Measurements from ENCODE around the gene NTNG1. TPM values are rescaled to one million over a fixed set of nuclear protein-coding genes. Genes with fewer than 3 reads are reported as not detected.

NTNG1 gene
- total and polyA plus RNA-seq, 10 of the 15 experiments (the other 5 are each of a cell fraction or from before 2014, with no cell fraction given) = 0.18 to 2.3 (median 1.1) TPM; not detected in 1

- Histone ChIP-seq H3K9ac (ENCODE audit: control insufficient read depth, insufficient read depth, low read length) (no peak overlapping the region), H4K20me1 (ENCODE audit: control insufficient read depth, insufficient read depth) (no peaks in the 10 kb centered on the region), H3K27ac (ENCODE audit: control insufficient read depth, insufficient read depth) (no peak overlapping the region), H3K27me3 (replicated peaks in 1 of 2; ENCODE audit: control insufficient read depth in 2 of 2, insufficient read depth in 2 of 2, low read length in 1 of 2) (no peaks in the 10 kb centered on the region), H3K4me3 (no peak overlapping the region), H3K4me1 (ENCODE audit: control insufficient read depth, insufficient read depth, low read length) (no peaks in the 10 kb centered on the region), H3K9me3 (replicated peaks; ENCODE audit: control insufficient read depth, insufficient read depth, low read length) (no peaks in the 10 kb centered on the region), H3K79me2 (ENCODE audit: control insufficient read depth, insufficient read depth, low read length) (no peaks in the 10 kb centered on the region), H3K36me3 (ENCODE audit: control insufficient read depth in 2 of 2, insufficient read depth in 2 of 2, low read length in 1 of 2) (no peaks in the 10 kb centered on the region), H2AFZ (ENCODE audit: control insufficient read depth, low read depth, low read length) (no peak overlapping the region), H3K4me2 (ENCODE audit: control insufficient read depth, insufficient read depth) (no peak overlapping the region)
- intact Hi-C loops (cut with micrococcal nuclease; ENCODE audit: unreplicated experiment) (no loop called here), in situ Hi-C loops (cut with MboI) (no loop called here)
- FAIRE-seq (no peak), DNase-seq (ENCODE audit: low read depth, low spot score) (no peak), ATAC-seq (no peak)
- SMC1A ChIA-PET (ENCODE audit: uncharacterized antibody, unreplicated experiment) = interaction anchor here (0.6 to 1.6 kb wide), 4 partner anchors 11 to 221 kb away, joined by 3 read pairs; no protein-coding TSS in a partner anchor
- POLR2A ChIA-PET = no interaction called here
- no peak for TF ChIP-seq BRCA1 (IDR thresholded peaks at IDR 0.05; ENCODE audit: low read depth, low read length)
- no peak for TF ChIP-seq CEBPB (IDR thresholded peaks at IDR 0.05; ENCODE audit: borderline replicate concordance in 1 of 2, low read depth in 2 of 2, low read length in 2 of 2)
- no peak for TF ChIP-seq FOS (IDR thresholded peaks at IDR 0.05; ENCODE audit: borderline replicate concordance, extremely low read depth, insufficient read length)
- TF ChIP-seq NR2C2 (IDR thresholded peaks at IDR 0.05; ENCODE audit: borderline replicate concordance, control insufficient read depth, insufficient read length, low read depth) = no peak
- TF ChIP-seq RBBP5 (conservative IDR thresholded peaks at IDR 0.05) = no peak
- TF ChIP-seq ZBED1 (IDR thresholded peaks at IDR 0.05; ENCODE audit: borderline replicate concordance) = no peak
- TF ChIP-seq SUPT20H (IDR thresholded peaks at IDR 0.05; ENCODE audit: borderline replicate concordance, control insufficient read depth, low read depth, low read length) = no peak
- no peak for TF ChIP-seq RELA (IDR thresholded peaks at IDR 0.05; ENCODE audit: borderline replicate concordance, partially characterized antibody)
- TF ChIP-seq CTCF (IDR thresholded peaks at IDR 0.05 in 2 of 3, conservative IDR thresholded peaks at IDR 0.05 in 1 of 3; ENCODE audit: control insufficient read depth in 2 of 3, extremely low read depth in 1 of 3, insufficient read depth in 1 of 3, low read depth in 3 of 3, low read length in 3 of 3) = no peak
- TF ChIP-seq RAD21 (IDR thresholded peaks at IDR 0.05; ENCODE audit: insufficient read depth, low read depth, low read length) = no peak
- TF ChIP-seq NKRF (conservative IDR thresholded peaks at IDR 0.05) = no peak
- TF ChIP-seq SP1 (IDR thresholded peaks at IDR 0.05; ENCODE audit: low read depth, low read length) = no peak
- no peak for TF ChIP-seq IRF4 (IDR thresholded peaks at IDR 0.05; ENCODE audit: low read depth, low read length)
- TF ChIP-seq CHD4 (IDR thresholded peaks at IDR 0.05) = no peak
- no peak for TF ChIP-seq GABPA (IDR thresholded peaks at IDR 0.05; ENCODE audit: low read depth)
- TF ChIP-seq GATAD2B (conservative IDR thresholded peaks at IDR 0.05; ENCODE audit: low read depth) = no peak
- TF ChIP-seq MEF2B (IDR thresholded peaks at IDR 0.05; ENCODE audit: partially characterized antibody, poor library complexity, severe bottlenecking) = no peak
- no peak for TF ChIP-seq E2F8 (IDR thresholded peaks at IDR 0.05; ENCODE audit: low read depth, partially characterized antibody)
- 46% methylated on average over 3 of the region's 3 CpGs for WGBS (ENCODE audit: insufficient coverage, insufficient replicate concordance, low lambda C conversion rate, missing lambda C conversion rate)
- BruUV-seq (replicated peaks) = no TSS peak
- RAD21 ChIA-PET (ENCODE audit: unreplicated experiment) = interaction anchor here (0.7 kb wide), 1 partner anchor 760 kb away, joined by 3 read pairs; no protein-coding TSS in a partner anchor
- CTCF ChIA-PET = no interaction called here
These were observed 41.9 kb upstream of the NTNG1 start for GRCh38 chr1:107098961-107099360.
